Gastroesophageal sphincter (tissue), 4 donors: ENCODE results near the gene XXYLT1. TPM values are rescaled to one million over a fixed set of nuclear protein-coding genes. Genes with fewer than 3 reads are reported as not detected.

ENCODE experiments used
- ATAC-seq: fragments of 150-250 bp; one replicate; pipeline ENCODE4 v1.9.1; 2016; ENCODE audit warnings: mild to moderate bottlenecking, moderate library complexity
- H3K27ac ChIP-seq, 4 donors: fragments of 200-600 bp; sonication (generic) in 3 of 4; 1 replicate in 3 of 4; 2 replicates in 1 of 4; pipeline ENCODE4 v1.5.1; 2016 to 2019
- H3K27me3 ChIP-seq: fragments of 200-600 bp; sonication (generic); one replicate; pipeline ENCODE4 v1.5.1; 2019
- H3K36me3 ChIP-seq, 2 donors: fragments of 200-600 bp; sonication (generic); one replicate each; pipeline ENCODE4 v1.5.1; 2019; ENCODE audit warnings: control low read depth in 1 of 2
- H3K4me1 ChIP-seq, 3 donors: fragments of 200-600 bp; sonication (generic); 1 replicate in 2 of 3; 2 replicates in 1 of 3; pipeline ENCODE4 v1.5.1; 2016 to 2019; ENCODE audit warnings: control low read depth in 2 of 3
- H3K4me3 ChIP-seq, 2 donors: fragments of 200-600 bp; sonication (generic); one replicate each; pipeline ENCODE4 v1.5.1; 2019; ENCODE audit warnings: mild to moderate bottlenecking in 1 of 2, moderate library complexity in 1 of 2
- H3K9me3 ChIP-seq, 3 donors: fragments of 200-600 bp; sonication (generic); one replicate each; pipeline ENCODE4 v1.5.1; 2017 to 2019; ENCODE audit warnings: control low read depth in 2 of 3
- CTCF ChIP-seq, 4 experiments: fragments of 200-600 bp in 2 of 4; fragments of 450-650 bp in 2 of 4; sonication (generic) in 1 of 4; IDR thresholded peaks; one replicate each; pipeline ENCODE4 v1.5.1; 2017 to 2019; ENCODE audit warnings: antibody characterized with exemption in 4 of 4, mild to moderate bottlenecking in 2 of 4, moderate library complexity in 2 of 4
- EP300 ChIP-seq: sonication (generic); formaldehyde crosslinking; IDR thresholded peaks from one replicate; pipeline ENCODE4 v1.6.1; 2017; ENCODE audit warnings: antibody characterized with exemption, mild to moderate bottlenecking
- POLR2A ChIP-seq, 2 donors: fragments of 450-650 bp; IDR thresholded peaks; one replicate each; pipeline ENCODE4 v1.6.1; 2017; ENCODE audit warnings: antibody characterized with exemption in 2 of 2, mild to moderate bottlenecking in 2 of 2, moderate library complexity in 1 of 2
- POLR2AphosphoS5 ChIP-seq: sonication (generic); formaldehyde crosslinking; IDR thresholded peaks from one replicate; pipeline ENCODE4 v1.6.1; 2017; ENCODE audit warnings: antibody characterized with exemption
- WGBS, 2 donors: methylation state at CpG; one replicate each; pipeline ENCODE4 v1.1.5; 2018; ENCODE audit warnings: low coverage in 1 of 2; 5-methylcytosine and 5-hydroxymethylcytosine counted together
- total RNA-seq, 4 donors: library from RNA; depleted of rRNA; stranded (reverse); fragments of >200 nt; gene quantifications; one replicate each; pipeline ENCODE4 v1.1.0, GENCODE V29; 2016

Gene XXYLT1
- total RNA-seq, 4 donors from 2014 or later: 10.1 to 14.0 (median 12.5) TPM

GRCh38 chr3:195271410-195272243 is 668 bp upstream of the XXYLT1 start:
- 0 to 2% methylated on average over 11 to 13 of the region's 30 CpGs for WGBS, 2 donors
- peak; percentile 87 for ATAC-seq
- H3K9me3 ChIP-seq: no peaks in the 10 kb centered on the region
- H3K27me3 ChIP-seq: no peaks in the 10 kb centered on the region
- peak overlapping the region; percentile 52 to 76 for H3K4me3 ChIP-seq
- peaks cover 0 to 30% (median 14%) of the 10 kb centered on the region in 3 donors for H3K4me1 ChIP-seq
- peak; percentile 93 to 96 (median 94) for TF ChIP-seq CTCF (IDR thresholded peaks at IDR 0.05)
- TF ChIP-seq POLR2A (IDR thresholded peaks at IDR 0.05): no peak
- H3K36me3 ChIP-seq: peaks cover 0 to 12% of the 10 kb centered on the region in 2 donors
- H3K27ac ChIP-seq: peak overlapping the region; percentile 45 to 90 (median 88)

GRCh38 chr3:195270079-195270816 is 711 bp downstream of the XXYLT1 start:
- Histone ChIP-seq H3K27ac (peak overlapping the region in 3 of 4 donors; percentile 88 to 90 (median 88)), H3K9me3 (no peaks in the 10 kb centered on the region), H3K27me3 (no peaks in the 10 kb centered on the region), H3K4me1 (peaks cover 0 to 30% (median 14%) of the 10 kb centered on the region in 3 donors), H3K36me3 (peaks cover 0 to 14% of the 10 kb centered on the region in 2 donors), H3K4me3 (peak overlapping the region; percentile 52 to 76)
- 0% methylated on average over 1 to 5 of the region's 52 CpGs for WGBS, 2 donors
- ATAC-seq: no peak
- TF ChIP-seq POLR2A (IDR thresholded peaks at IDR 0.05) (no peak), EP300 (no peak), CTCF (IDR thresholded peaks at IDR 0.05) (no peak), POLR2AphosphoS5 (no peak)

- no peak for ATAC-seq
- peak overlapping the region in 1 of 2 donors; percentile 76 for H3K4me3 ChIP-seq
- TF ChIP-seq POLR2A (IDR thresholded peaks at IDR 0.05) (no peak), EP300 (no peak), POLR2AphosphoS5 (no peak), CTCF (IDR thresholded peaks at IDR 0.05) (no peak)
- WGBS, 2 donors: 50 to 78% methylated on average over 1 to 2 of the region's 5 CpGs
- no peaks in the 10 kb centered on the region for H3K27me3 ChIP-seq
- peaks cover 0 to 30% (median 14%) of the 10 kb centered on the region in 3 donors for H3K4me1 ChIP-seq
- H3K9me3 ChIP-seq: no peaks in the 10 kb centered on the region
- H3K27ac ChIP-seq: peak overlapping the region in 3 of 4 donors; percentile 88 to 90 (median 88)
- peaks cover 0 to 14% of the 10 kb centered on the region in 2 donors for H3K36me3 ChIP-seq
Measured at GRCh38 chr3:195269375-195270078, 1.4 kb downstream of the XXYLT1 start.

- no peak for ATAC-seq
- H3K4me3 ChIP-seq: no peak overlapping the region
- H3K9me3 ChIP-seq: no peaks in the 10 kb centered on the region
- WGBS, 2 donors: 91 to 93% methylated on average over 6 to 8 of the region's 11 CpGs
- H3K27ac ChIP-seq: no peak overlapping the region
- no peaks in the 10 kb centered on the region for H3K27me3 ChIP-seq
- peaks cover 0 to 14% of the 10 kb centered on the region in 2 donors for H3K36me3 ChIP-seq
- H3K4me1 ChIP-seq: peaks cover 0 to 30% (median 14%) of the 10 kb centered on the region in 3 donors
- TF ChIP-seq POLR2AphosphoS5: no peak
- no peak for TF ChIP-seq POLR2A (IDR thresholded peaks at IDR 0.05)
- TF ChIP-seq EP300: no peak
- no peak for TF ChIP-seq CTCF (IDR thresholded peaks at IDR 0.05)
Measured at GRCh38 chr3:195268576-195269309, 2.2 kb downstream of the XXYLT1 start.
